ENCODE measurements around the gene NDUFA9. TPM values are rescaled to one million over a fixed set of nuclear protein-coding genes. Genes with fewer than 3 reads are reported as not detected.

NDUFA9 gene
- total and polyA plus RNA-seq, 3 experiments from 2014 or later: 135 to 143 (median 143) TPM

DNA sequence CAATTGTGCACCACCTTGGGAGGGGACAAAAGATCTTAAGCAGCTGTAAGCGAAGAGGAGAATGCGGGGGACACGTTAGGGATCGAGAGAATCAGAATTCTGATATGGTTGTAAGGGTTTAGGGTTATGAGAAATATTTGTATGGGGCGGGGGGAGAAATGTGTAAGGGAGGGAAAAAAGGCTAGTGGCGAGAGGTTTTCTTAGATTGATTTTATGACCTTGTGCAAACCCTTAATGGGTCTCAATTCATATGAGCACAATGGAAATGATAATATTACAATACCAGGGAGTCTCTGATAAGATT, 396 bp downstream of the NDUFA9 start:
- no peaks in the 10 kb centered on the region for H3K27me3 ChIP-seq (ENCODE audit: insufficient read depth, low read length, poor library complexity, severe bottlenecking)
- H3K9me3 ChIP-seq (ENCODE audit: low read length): no peaks in the 10 kb centered on the region
- peak overlapping the region; percentile 84 to 99 (median 94) for H3K27ac Mint-ChIP-seq
- H3K9me3 Mint-ChIP-seq: no peaks in the 10 kb centered on the region
- POLR2A ChIA-PET: interaction anchor here (1.3 kb wide), 1 partner anchor 44 kb away, joined by 5 read pairs; no protein-coding TSS in a partner anchor
- H3K36me3 ChIP-seq (ENCODE audit: insufficient read depth, low read length): no peaks in the 10 kb centered on the region
- H3K27ac ChIP-seq (ENCODE audit: low read depth, low read length): peak overlapping the region; percentile 87
- peak overlapping the region; percentile 91 to 98 (median 92) for H3K4me3 Mint-ChIP-seq
- CTCF ChIA-PET: interaction anchor here (1.1 to 1.5 kb wide), 3 partner anchors 10 to 44 kb away, joined by 3 to 6 read pairs (median 4); no protein-coding TSS in a partner anchor
- H3K4me1 Mint-ChIP-seq: peaks cover 47 to 63% (median 63%) of the 10 kb centered on the region in 3 donors
- DNase-seq: no peak
- H3K36me3 Mint-ChIP-seq: peaks cover 0 to 35% (median 0%) of the 10 kb centered on the region in 3 donors
- H3K27me3 Mint-ChIP-seq: no peaks in the 10 kb centered on the region
- peaks cover 16% of the 10 kb centered on the region for H3K4me1 ChIP-seq (ENCODE audit: insufficient read depth, low read length)
- peak overlapping the region; percentile 92 for H3K4me3 ChIP-seq (ENCODE audit: low read length)

DNA sequence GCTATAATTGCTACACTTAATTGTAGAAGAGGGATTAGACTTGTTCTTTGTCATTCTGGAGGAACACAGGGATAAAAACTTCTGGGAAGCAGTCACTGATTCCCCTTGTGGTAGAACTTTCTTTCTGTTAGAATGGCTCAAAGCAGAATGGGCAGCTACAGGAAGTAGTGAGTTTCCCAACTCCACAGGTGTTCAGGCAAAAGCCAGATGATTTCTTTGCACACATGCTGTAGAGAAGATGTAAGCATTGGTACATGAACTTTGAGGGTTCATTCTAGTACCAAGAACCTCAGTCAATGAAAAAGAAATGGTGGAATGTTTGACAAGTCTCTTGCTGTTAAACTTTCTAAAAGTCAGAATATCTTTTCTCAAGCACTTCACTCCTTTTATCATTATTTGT, 4.3 kb downstream of the NDUFA9 start:
- H3K9me3 ChIP-seq (ENCODE audit: low read length): no peaks in the 10 kb centered on the region
- no peak overlapping the region for H3K27ac ChIP-seq (ENCODE audit: low read depth, low read length)
- H3K4me1 ChIP-seq (ENCODE audit: insufficient read depth, low read length): peaks cover 16% of the 10 kb centered on the region
- POLR2A ChIA-PET: no interaction called here
- no peak overlapping the region for H3K4me3 ChIP-seq (ENCODE audit: low read length)
- peaks cover 26% of the 10 kb centered on the region for H3K36me3 ChIP-seq (ENCODE audit: insufficient read depth, low read length)
- H3K27me3 ChIP-seq (ENCODE audit: insufficient read depth, low read length, poor library complexity, severe bottlenecking): no peaks in the 10 kb centered on the region
- H3K9me3 Mint-ChIP-seq: no peaks in the 10 kb centered on the region
- no peaks in the 10 kb centered on the region for H3K27me3 Mint-ChIP-seq
- H3K36me3 Mint-ChIP-seq: peaks cover 0 to 72% (median 10%) of the 10 kb centered on the region in 3 donors
- peak overlapping the region in 1 of 7 donors; percentile 19 for H3K4me3 Mint-ChIP-seq
- H3K4me1 Mint-ChIP-seq: peaks cover 52 to 64% (median 55%) of the 10 kb centered on the region in 3 donors
- DNase-seq: no peak
- CTCF ChIA-PET: no interaction called here
- H3K27ac Mint-ChIP-seq: peak overlapping the region in 1 of 8 donors; percentile 61

DNA sequence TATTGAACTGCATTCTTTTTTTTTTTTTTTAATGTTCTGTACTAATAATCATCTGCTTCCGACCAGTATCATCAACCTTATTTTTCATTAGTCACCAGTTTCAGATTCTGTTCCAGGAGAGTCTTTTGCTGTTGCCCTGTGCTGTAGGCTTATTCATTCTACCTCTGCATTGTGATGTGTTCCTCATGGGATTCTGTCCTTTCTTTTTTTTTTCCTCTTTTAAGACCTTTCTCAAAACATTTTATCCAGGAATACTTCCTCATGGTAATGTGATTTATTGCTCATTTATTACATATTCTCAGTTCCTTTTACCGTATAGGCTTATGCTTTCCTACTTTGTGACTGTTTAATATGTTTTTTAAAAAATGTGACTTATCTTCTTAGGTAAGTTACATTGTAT, 4.8 kb downstream of the NDUFA9 start:
- CTCF ChIA-PET: no interaction called here
- Histone ChIP-seq H3K27me3 (ENCODE audit: insufficient read depth, low read length, poor library complexity, severe bottlenecking) (no peaks in the 10 kb centered on the region), H3K9me3 (ENCODE audit: low read length) (no peaks in the 10 kb centered on the region), H3K4me1 (ENCODE audit: insufficient read depth, low read length) (peaks cover 16% of the 10 kb centered on the region), H3K4me3 (ENCODE audit: low read length) (no peak overlapping the region), H3K27ac (ENCODE audit: low read depth, low read length) (no peak overlapping the region), H3K36me3 (ENCODE audit: insufficient read depth, low read length) (peaks cover 27% of the 10 kb centered on the region)
- POLR2A ChIA-PET: no interaction called here
- Mint-ChIP-seq H3K9me3 (no peaks in the 10 kb centered on the region), H3K27me3 (no peaks in the 10 kb centered on the region), H3K36me3 (peaks cover 0 to 71% (median 10%) of the 10 kb centered on the region in 3 donors), H3K4me3 (peak overlapping the region in 2 of 7 donors; percentile 19 to 38), H3K27ac (peak overlapping the region in 2 of 8 donors; percentile 18 to 61), H3K4me1 (peaks cover 49 to 60% (median 52%) of the 10 kb centered on the region in 3 donors)
- DNase-seq: no peak

DNA sequence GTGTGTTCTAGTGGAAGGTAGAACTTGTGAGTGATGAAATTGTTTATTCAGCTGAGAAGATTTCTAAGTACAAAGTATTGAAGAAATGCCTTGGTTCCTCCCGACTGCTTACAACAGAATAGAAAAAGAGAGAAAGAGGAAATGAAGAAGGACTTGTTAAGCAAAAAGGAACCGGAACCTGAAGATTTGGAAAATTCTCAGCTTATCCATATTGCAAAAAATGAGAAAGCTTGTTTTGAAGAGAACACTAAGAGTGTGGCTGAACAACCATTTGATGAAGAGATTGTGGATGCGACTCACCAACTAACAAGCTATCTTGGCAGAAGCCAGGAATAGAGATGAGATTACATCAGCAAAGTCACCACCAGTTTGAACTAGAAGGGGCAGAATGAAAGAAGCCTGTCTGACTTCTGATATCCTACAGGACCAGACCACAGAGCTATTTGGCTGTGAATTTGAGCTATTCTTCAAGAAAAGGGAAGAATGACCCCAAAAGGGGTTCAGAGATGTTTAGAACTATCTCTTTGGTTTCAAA, 15.1 kb downstream of the NDUFA9 start:
- no peaks in the 10 kb centered on the region for H3K9me3 ChIP-seq (ENCODE audit: low read length)
- DNase-seq: no peak
- H3K27me3 ChIP-seq (ENCODE audit: insufficient read depth, low read length, poor library complexity, severe bottlenecking): no peaks in the 10 kb centered on the region
- H3K27ac ChIP-seq (ENCODE audit: low read depth, low read length): no peak overlapping the region
- peaks cover 5 to 11% (median 10%) of the 10 kb centered on the region in 3 donors for H3K4me1 Mint-ChIP-seq
- no peak overlapping the region for H3K4me3 ChIP-seq (ENCODE audit: low read length)
- H3K27ac Mint-ChIP-seq: no peak overlapping the region
- H3K4me1 ChIP-seq (ENCODE audit: insufficient read depth, low read length): no peaks in the 10 kb centered on the region
- peaks cover 76% of the 10 kb centered on the region for H3K36me3 ChIP-seq (ENCODE audit: insufficient read depth, low read length)
- H3K27me3 Mint-ChIP-seq: no peaks in the 10 kb centered on the region
- no peak overlapping the region for H3K4me3 Mint-ChIP-seq
- POLR2A ChIA-PET: no interaction called here
- CTCF ChIA-PET: no interaction called here
- no peaks in the 10 kb centered on the region for H3K9me3 Mint-ChIP-seq
- peaks cover 20 to 41% (median 38%) of the 10 kb centered on the region in 3 donors for H3K36me3 Mint-ChIP-seq

DNA sequence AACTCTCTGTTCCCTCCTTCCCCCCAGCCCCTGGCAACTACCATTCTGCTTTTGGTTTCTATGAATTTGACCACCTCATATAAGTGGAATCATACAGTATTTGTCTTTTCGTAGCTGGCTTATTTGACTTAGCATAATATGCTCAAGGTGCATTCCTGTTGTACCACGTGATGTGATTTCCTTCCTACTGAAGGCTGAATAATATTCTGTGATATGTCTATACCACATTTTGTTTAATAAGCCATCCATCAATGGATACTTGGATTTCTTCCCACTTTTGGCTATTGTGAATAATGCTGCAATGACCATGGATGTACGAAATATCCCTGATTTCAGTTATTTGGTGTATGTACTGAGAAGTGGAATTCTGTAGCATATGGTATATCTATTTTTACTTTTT, 16.3 kb downstream of the NDUFA9 start:
- Histone ChIP-seq H3K27me3 (ENCODE audit: insufficient read depth, low read length, poor library complexity, severe bottlenecking) (no peaks in the 10 kb centered on the region), H3K4me1 (ENCODE audit: insufficient read depth, low read length) (no peaks in the 10 kb centered on the region), H3K27ac (ENCODE audit: low read depth, low read length) (no peak overlapping the region), H3K36me3 (ENCODE audit: insufficient read depth, low read length) (peaks cover 71% of the 10 kb centered on the region), H3K4me3 (ENCODE audit: low read length) (no peak overlapping the region), H3K9me3 (ENCODE audit: low read length) (no peaks in the 10 kb centered on the region)
- CTCF ChIA-PET: no interaction called here
- H3K27me3 Mint-ChIP-seq: no peaks in the 10 kb centered on the region
- no peak for DNase-seq
- POLR2A ChIA-PET: no interaction called here
- peaks cover 22 to 50% (median 42%) of the 10 kb centered on the region in 3 donors for H3K36me3 Mint-ChIP-seq
- peaks cover 5 to 11% (median 10%) of the 10 kb centered on the region in 3 donors for H3K4me1 Mint-ChIP-seq
- no peak overlapping the region for H3K27ac Mint-ChIP-seq
- no peaks in the 10 kb centered on the region for H3K9me3 Mint-ChIP-seq
- no peak overlapping the region for H3K4me3 Mint-ChIP-seq

DNA sequence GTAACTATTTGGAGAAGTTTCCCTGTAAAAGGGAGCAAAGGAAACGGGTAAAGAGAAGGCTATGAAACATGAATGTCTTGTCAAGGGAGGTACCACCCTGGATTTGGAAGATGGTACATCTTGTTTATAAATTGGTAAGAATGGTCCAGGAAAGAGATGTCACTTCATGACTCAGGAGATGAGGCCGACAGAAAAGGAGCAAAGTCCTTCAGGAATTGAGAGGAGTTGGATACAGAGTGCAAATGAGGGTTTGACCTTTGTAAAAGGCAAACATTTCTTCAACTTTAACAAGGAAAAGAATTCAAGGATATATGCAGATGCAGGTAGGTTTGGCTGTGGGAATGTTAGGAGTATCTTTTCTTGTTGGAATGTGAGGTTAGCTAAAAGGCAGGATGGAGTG, 30.8 kb downstream of the NDUFA9 start:
- no peak for DNase-seq
- H3K4me3 ChIP-seq (ENCODE audit: low read length): no peak overlapping the region

DNA sequence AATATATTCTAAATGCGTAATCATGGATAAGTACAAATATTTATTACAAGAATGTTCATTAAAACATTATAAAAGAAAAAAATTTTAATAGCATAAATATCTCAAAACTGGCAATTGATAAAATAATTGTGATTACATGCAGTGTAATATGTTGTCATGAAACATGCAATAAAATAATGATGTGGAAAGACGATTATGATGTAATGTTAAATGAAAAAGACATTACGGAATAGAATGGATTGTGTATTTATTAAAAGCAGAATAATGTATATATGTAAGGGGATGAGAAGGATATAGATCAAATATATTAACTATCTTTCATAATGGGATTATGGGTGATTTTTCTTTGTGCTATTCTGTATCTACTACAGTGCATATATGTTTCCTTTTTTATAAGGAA, 32.8 kb downstream of the NDUFA9 start:
- POLR2A ChIA-PET: no interaction called here

More for the DNA sequence above, 30.8 kb downstream of the NDUFA9 start:
- ChIA-PET POLR2A (no interaction called here), CTCF (no interaction called here)
- no peaks in the 10 kb centered on the region for H3K4me1 Mint-ChIP-seq
- H3K4me3 Mint-ChIP-seq: no peak overlapping the region
- peak overlapping the region in 2 of 8 donors; percentile 3 to 8 for H3K27ac Mint-ChIP-seq
- Histone ChIP-seq H3K27ac (ENCODE audit: low read depth, low read length) (no peak overlapping the region), H3K9me3 (ENCODE audit: low read length) (no peaks in the 10 kb centered on the region), H3K27me3 (ENCODE audit: insufficient read depth, low read length, poor library complexity, severe bottlenecking) (no peaks in the 10 kb centered on the region), H3K4me1 (ENCODE audit: insufficient read depth, low read length) (no peaks in the 10 kb centered on the region), H3K36me3 (ENCODE audit: insufficient read depth, low read length) (peaks cover 9% of the 10 kb centered on the region)
- peaks cover 12 to 46% (median 17%) of the 10 kb centered on the region in 3 donors for H3K36me3 Mint-ChIP-seq
- H3K9me3 Mint-ChIP-seq: no peaks in the 10 kb centered on the region
- no peaks in the 10 kb centered on the region for H3K27me3 Mint-ChIP-seq

DNA sequence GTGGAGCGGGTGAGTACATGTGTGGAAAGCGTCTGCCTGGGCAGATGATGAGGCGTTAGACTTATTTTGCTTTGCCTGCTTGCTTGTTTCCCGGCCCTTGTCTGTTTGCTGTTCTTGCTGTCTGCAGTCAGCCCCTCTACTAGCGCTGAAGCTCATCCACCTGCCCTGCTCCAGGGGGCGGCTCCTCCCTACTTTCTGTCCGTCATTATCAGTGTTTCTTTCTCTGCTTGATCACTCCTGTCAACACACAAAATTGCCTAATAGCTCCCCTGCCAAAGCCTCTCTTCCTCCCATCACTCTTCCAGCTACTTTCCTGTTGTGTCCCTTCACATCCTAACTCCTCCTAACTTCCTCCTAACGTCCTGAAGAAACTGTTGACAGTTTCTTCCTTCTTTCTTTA, 36.4 kb downstream of the NDUFA9 start:
- H3K4me3 Mint-ChIP-seq: no peak overlapping the region
- no peak for DNase-seq
- POLR2A ChIA-PET: no interaction called here
- H3K27me3 Mint-ChIP-seq: no peaks in the 10 kb centered on the region
- CTCF ChIA-PET: interaction anchor here (1.2 kb wide), 1 partner anchor 8 kb away, joined by 3 read pairs; no protein-coding TSS in a partner anchor
- Histone ChIP-seq H3K27ac (ENCODE audit: low read depth, low read length) (no peak overlapping the region), H3K4me3 (ENCODE audit: low read length) (no peak overlapping the region), H3K27me3 (ENCODE audit: insufficient read depth, low read length, poor library complexity, severe bottlenecking) (no peaks in the 10 kb centered on the region), H3K36me3 (ENCODE audit: insufficient read depth, low read length) (peaks cover 33% of the 10 kb centered on the region), H3K4me1 (ENCODE audit: insufficient read depth, low read length) (no peaks in the 10 kb centered on the region), H3K9me3 (ENCODE audit: low read length) (no peaks in the 10 kb centered on the region)
- no peaks in the 10 kb centered on the region for H3K9me3 Mint-ChIP-seq
- H3K36me3 Mint-ChIP-seq: peaks cover 31 to 82% (median 36%) of the 10 kb centered on the region in 3 donors
- no peaks in the 10 kb centered on the region for H3K4me1 Mint-ChIP-seq
- peak overlapping the region in 1 of 8 donors; percentile 42 for H3K27ac Mint-ChIP-seq

More for the DNA sequence above, 32.8 kb downstream of the NDUFA9 start:
- Histone ChIP-seq H3K27ac (ENCODE audit: low read depth, low read length) (no peak overlapping the region), H3K4me1 (ENCODE audit: insufficient read depth, low read length) (no peaks in the 10 kb centered on the region), H3K4me3 (ENCODE audit: low read length) (no peak overlapping the region), H3K27me3 (ENCODE audit: insufficient read depth, low read length, poor library complexity, severe bottlenecking) (no peaks in the 10 kb centered on the region), H3K9me3 (ENCODE audit: low read length) (no peaks in the 10 kb centered on the region), H3K36me3 (ENCODE audit: insufficient read depth, low read length) (peaks cover 23% of the 10 kb centered on the region)
- Mint-ChIP-seq H3K9me3 (no peaks in the 10 kb centered on the region), H3K27me3 (no peaks in the 10 kb centered on the region), H3K36me3 (peaks cover 30 to 65% (median 30%) of the 10 kb centered on the region in 3 donors), H3K4me1 (no peaks in the 10 kb centered on the region), H3K27ac (peak overlapping the region in 1 of 8 donors; percentile 83), H3K4me3 (no peak overlapping the region)
- CTCF ChIA-PET: no interaction called here
- no peak for DNase-seq
